Activated CD4-positive, alpha-beta T cell treated with anti-CD3 and anti-CD28 coated beads for 36 hours (primary cell): ENCODE data around the gene MINK1. TPM values are rescaled to one million over a fixed set of nuclear protein-coding genes. Genes with fewer than 3 reads are reported as not detected.
A peak's percentile ranks its signal among the peaks of the same experiment; 100 is the strongest.
"Not testable (repeated sequence)": the region's sequence is repeated elsewhere in the genome, so short reads cannot be mapped to it uniquely, and the experiment has no call there.

Experiments
- ATAC-seq: fragments of 200-7000 bp; cut with Tn5 transposase; one replicate; pipeline ENCODE4 v1.10.0; 2021; ENCODE audit warnings: mild to moderate bottlenecking, moderate library complexity
- CTCF ChIA-PET: fragments of 350-600 bp; sonication (Branson Sonifier 250); formaldehyde crosslinking; loops from one replicate; lab custom pipeline; 2021; ENCODE audit warnings: antibody characterized with exemption; lab: Charles Lee
- POLR2A ChIA-PET: fragments of 350-600 bp; sonication (Branson Sonifier 250); formaldehyde crosslinking; loops from one replicate; lab custom pipeline; 2021; ENCODE audit warnings: antibody characterized with exemption, inconsistent platforms; lab: Charles Lee
- DNase-seq: peaks from one replicate; pipeline ENCODE4 v3.0.0-alpha.2; 2020
- H3K27ac Mint-ChIP-seq: one replicate; pipeline ENCODE4 v1.8.0; 2021; ENCODE audit warnings: mixed read lengths
- H3K27me3 Mint-ChIP-seq: one replicate; pipeline ENCODE4 v1.8.0; 2021; ENCODE audit warnings: mixed read lengths
- H3K36me3 Mint-ChIP-seq: one replicate; pipeline ENCODE4 v1.8.0; 2021; ENCODE audit warnings: low read depth, mixed read lengths
- H3K4me1 Mint-ChIP-seq: one replicate; pipeline ENCODE4 v1.8.0; 2021; ENCODE audit warnings: mixed read lengths
- H3K4me3 Mint-ChIP-seq: one replicate; pipeline ENCODE4 v1.8.0; 2021; ENCODE audit warnings: mild to moderate bottlenecking, moderate library complexity, mixed read lengths
- H3K9me3 Mint-ChIP-seq: one replicate; pipeline ENCODE4 v1.8.0; 2021; ENCODE audit warnings: low read depth, mixed read lengths
- intact Hi-C, 2 experiments: fragments of 100-400 bp; cut with DNase I in 1 of 2; cut with micrococcal nuclease in 1 of 2; formaldehyde crosslinking; loops; one replicate each; pipeline versions ENCODE4 v1.14.2 to v1.15.1; 2022 to 2024; cut with DNase I, micrococcal nuclease
- total RNA-seq, 2 experiments: library from RNA; stranded (reverse); gene quantifications; one replicate each; pipeline ENCODE4 v1.2.3, GENCODE V29; 2021

Gene MINK1
- total RNA-seq, 2 experiments from 2014 or later, result 48.2 to 57.7 TPM

GRCh38 chr17:4899341-4900230 is 66.4 kb downstream of the MINK1 start, which contains the start of gene C17orf107:
C17orf107 (plus strand) TSS chr17:4899536; CDS start chr17:4899763, 227 bp downstream.
- POLR2A ChIA-PET, result interaction anchor here (0.8 to 2.3 kb wide), 3 partner anchors 41 to 250 kb away, joined by 3 to 8 read pairs (median 4); partner anchors contain the start of genes RNF167 and SLC25A11
- peak; percentile 79 for ATAC-seq

GRCh38 chr17:4900231-4901107 is 67.3 kb downstream of the MINK1 start:
- POLR2A ChIA-PET, result interaction anchor here (2.3 kb wide), 1 partner anchor 40 kb away, joined by 8 read pairs; the partner anchor contains the start of genes RNF167 and SLC25A11
- H3K4me3 Mint-ChIP-seq, result peak overlapping the region; percentile 90
- ATAC-seq (peak; percentile 38), DNase-seq (peak; percentile 77)
- H3K27me3 Mint-ChIP-seq, result no peaks in the 10 kb centered on the region
- CTCF ChIA-PET, result interaction anchor here (0.5 to 2.1 kb wide), 11 partner anchors 9 to 334 kb away, joined by 3 to 10 read pairs (median 4); partner anchors contain the start of gene ARRB2
- H3K9me3 Mint-ChIP-seq, result no peaks in the 10 kb centered on the region
- peaks cover 5% of the 10 kb centered on the region for H3K36me3 Mint-ChIP-seq
- peak overlapping the region; percentile 78 for H3K27ac Mint-ChIP-seq
- peaks cover 26% of the 10 kb centered on the region for H3K4me1 Mint-ChIP-seq
- intact Hi-C loops, result loop anchor here (5.0 kb wide), 3 partner anchors 113 to 537 kb away; partner anchors contain the start of genes C1QBP (in 1 of the 2), GLTPD2 (in 1 of the 2) and VMO1 (in 1 of the 2)

More at GRCh38 chr17:4899341-4900230, 66.4 kb downstream of the MINK1 start, which contains the start of gene C17orf107:
- Mint-ChIP-seq H3K4me1 (peaks cover 26% of the 10 kb centered on the region), H3K36me3 (peaks cover 8% of the 10 kb centered on the region), H3K9me3 (no peaks in the 10 kb centered on the region), H3K27me3 (no peaks in the 10 kb centered on the region), H3K27ac (peak within 1 kb of the TSS; percentile 88), H3K4me3 (peak within 1 kb of the TSS; percentile 90)
- CTCF ChIA-PET, result interaction anchor here (0.5 to 2.1 kb wide), 15 partner anchors 10 to 1130 kb away, joined by 3 to 10 read pairs (median 4); partner anchors contain the start of genes ARRB2, RNF167 and SLC25A11
- intact Hi-C loops, result loop anchor here (1.0 to 5.0 kb wide), 14 partner anchors 49 to 538 kb away; partner anchors contain the start of genes ARRB2 (in 1 of the 2), C1QBP (in 1 of the 2), GLTPD2 (in 1 of the 2) and INCA1 (in 1 of the 2)
- DNase-seq, result peak; percentile 99

GRCh38 chr17:4901108-4901647 is 68.0 kb downstream of the MINK1 start:
- intact Hi-C loops, result loop anchor here (5.0 kb wide), 3 partner anchors 114 to 536 kb away; partner anchors contain the start of genes C1QBP (in 1 of the 2), GLTPD2 (in 1 of the 2) and VMO1 (in 1 of the 2)
- Mint-ChIP-seq H3K4me1 (peaks cover 26% of the 10 kb centered on the region), H3K4me3 (peak overlapping the region; percentile 90), H3K27me3 (no peaks in the 10 kb centered on the region), H3K9me3 (no peaks in the 10 kb centered on the region), H3K36me3 (peaks cover 5% of the 10 kb centered on the region), H3K27ac (no peak overlapping the region)
- ChIA-PET POLR2A (no interaction called here), CTCF (interaction anchor here (0.7 to 2.1 kb wide), 4 partner anchors 8 to 163 kb away, joined by 3 to 10 read pairs (median 3); no protein-coding TSS in a partner anchor)
- no peak for DNase-seq
- no peak for ATAC-seq

- H3K9me3 Mint-ChIP-seq, result no peaks in the 10 kb centered on the region
Observed at GRCh38 chr17:4901648-4902344, 68.7 kb downstream of the MINK1 start.

GRCh38 chr17:4902540-4902939 is 69.4 kb downstream of the MINK1 start:
- ATAC-seq (no peak), DNase-seq (no peak)
- CTCF ChIA-PET, result interaction anchor here (0.7 to 1.7 kb wide), 9 partner anchors 12 to 335 kb away, joined by 3 to 5 read pairs (median 3); partner anchors contain the start of genes RNF167 and SLC25A11
- no peak overlapping the region for H3K4me3 Mint-ChIP-seq
- no peaks in the 10 kb centered on the region for H3K36me3 Mint-ChIP-seq
- no peak overlapping the region for H3K27ac Mint-ChIP-seq
- intact Hi-C loops, result loop anchor here (2.0 to 5.0 kb wide), 4 partner anchors 64 to 535 kb away; partner anchors contain the start of genes C1QBP (in 1 of the 2), GLTPD2 (in 1 of the 2), SPAG7 (in 1 of the 2) and VMO1 (in 1 of the 2)
- peaks cover 26% of the 10 kb centered on the region for H3K4me1 Mint-ChIP-seq
- POLR2A ChIA-PET, result no interaction called here
- H3K9me3 Mint-ChIP-seq, result no peaks in the 10 kb centered on the region
- no peaks in the 10 kb centered on the region for H3K27me3 Mint-ChIP-seq

More at GRCh38 chr17:4901648-4902344, 68.7 kb downstream of the MINK1 start:
- ChIA-PET POLR2A (no interaction called here), CTCF (interaction anchor here (0.7 to 1.2 kb wide), 4 partner anchors 65 to 165 kb away, joined by 3 read pairs; no protein-coding TSS in a partner anchor)
- Mint-ChIP-seq H3K27me3 (no peaks in the 10 kb centered on the region), H3K27ac (no peak overlapping the region), H3K36me3 (peaks cover 5% of the 10 kb centered on the region), H3K4me3 (peak overlapping the region; percentile 90), H3K4me1 (peaks cover 26% of the 10 kb centered on the region)
- DNase-seq, result peak; percentile 42
- no peak for ATAC-seq
- intact Hi-C loops, result loop anchor here (2.0 to 5.0 kb wide), 4 partner anchors 65 to 536 kb away; partner anchors contain the start of genes C1QBP (in 1 of the 2), GLTPD2 (in 1 of the 2), SPAG7 (in 1 of the 2) and VMO1 (in 1 of the 2)

GRCh38 chr17:4903051-4903818 is 70.1 kb downstream of the MINK1 start, which contains the start of gene CHRNE:
CHRNE (minus strand) TSS chr17:4903098; CDS start chr17:4903063, 35 bp downstream.
- Mint-ChIP-seq H3K27me3 (no peaks in the 10 kb centered on the region), H3K9me3 (no peaks in the 10 kb centered on the region), H3K4me3 (peak within 1 kb of the TSS; percentile 65), H3K4me1 (peaks cover 26% of the 10 kb centered on the region), H3K36me3 (no peaks in the 10 kb centered on the region), H3K27ac (peak within 1 kb of the TSS; percentile 72)
- intact Hi-C loops, result loop anchor here (1.0 to 5.0 kb wide), 6 partner anchors 37 to 534 kb away; partner anchors contain the start of genes SPAG7 (in 2 of the 2), C1QBP (in 1 of the 2), GLTPD2 (in 1 of the 2) and RNF167 (in 1 of the 2)
- peak; percentile 44 for ATAC-seq
- ChIA-PET POLR2A (interaction anchor here (0.7 kb wide), 1 partner anchor 155 kb away, joined by 3 read pairs; no protein-coding TSS in a partner anchor), CTCF (interaction anchor here (0.6 to 1.7 kb wide), 18 partner anchors 13 to 710 kb away, joined by 3 to 7 read pairs (median 3); partner anchors contain the start of genes RNF167 and SLC25A11)
- DNase-seq, result peak; percentile 89

GRCh38 chr17:4906642-4907041 is 73.5 kb downstream of the MINK1 start:
- POLR2A ChIA-PET, DNase-seq, H3K27me3 Mint-ChIP-seq, H3K4me3 Mint-ChIP-seq, H3K27ac Mint-ChIP-seq, CTCF ChIA-PET, H3K36me3 Mint-ChIP-seq, H3K9me3 Mint-ChIP-seq, ATAC-seq: not testable (repeated sequence)
- peaks cover 17% of the 10 kb centered on the region for H3K4me1 Mint-ChIP-seq
- intact Hi-C loops, result loop anchor here in 1 of 2 experiments (5.0 kb wide), 2 partner anchors 36 to 156 kb away; partner anchors contain the start of genes RNF167 and SLC25A11

- ChIA-PET POLR2A (interaction anchor here (0.6 kb wide), 1 partner anchor 405 kb away, joined by 4 read pairs; no protein-coding TSS in a partner anchor), CTCF (interaction anchor here (0.6 to 2.0 kb wide), 12 partner anchors 8 to 205 kb away, joined by 3 to 10 read pairs (median 4); partner anchors contain the start of genes C17orf107, ENO3, RNF167 and SLC25A11)
- Mint-ChIP-seq H3K4me3 (no peak overlapping the region), H3K36me3 (no peaks in the 10 kb centered on the region), H3K4me1 (peaks cover 4% of the 10 kb centered on the region), H3K9me3 (no peaks in the 10 kb centered on the region), H3K27ac (no peak overlapping the region), H3K27me3 (peaks cover 3% of the 10 kb centered on the region)
- intact Hi-C loops, result loop anchor here in 1 of 2 experiments (5.0 kb wide), 2 partner anchors 34 to 154 kb away; partner anchors contain the start of genes RNF167 and SLC25A11
- peak; percentile 38 for DNase-seq
- ATAC-seq, result peak; percentile 27
Observed at GRCh38 chr17:4908301-4908700, 75.2 kb downstream of the MINK1 start.
